K562 (cell line): Measurements from ENCODE around the gene SHISA4. TPM values are rescaled to one million over a fixed set of nuclear protein-coding genes. Genes with fewer than 3 reads are reported as not detected.

Experiments used
- CAMTA2 ChIP-seq: fragments of 250-450 bp; sonication (Bioruptor Pico); conservative IDR thresholded peaks from 2 replicates; pipeline ENCODE4 v1.5.1; 2022
- DDX20 ChIP-seq: fragments of 450-650 bp; IDR thresholded peaks from 2 replicates; pipeline ENCODE4 v1.6.1; 2016; ENCODE audit warnings: missing genetic modification characterization, low read depth, mild to moderate bottlenecking, missing compliant biosample characterization, moderate library complexity
- FOXM1 ChIP-seq, 2 experiments: fragments of 450-650 bp in 1 of 2; sonication (generic) in 1 of 2; formaldehyde crosslinking in 1 of 2; IDR thresholded peaks; 2 replicates each; pipeline versions ENCODE4 v1.6.1 to v1.9.0; 2017 to 2022; ENCODE audit warnings: low read depth in 2 of 2, mild to moderate bottlenecking in 2 of 2, missing genetic modification reagents in 1 of 2, moderate library complexity in 1 of 2
- HNRNPUL1 ChIP-seq: fragments of 200-400 bp; formaldehyde crosslinking; IDR thresholded peaks from 2 replicates; pipeline ENCODE4 v1.6.1; 2017; ENCODE audit warnings: low read length
- HOMEZ ChIP-seq: fragments of 250-450 bp; sonication (Bioruptor Pico); IDR thresholded peaks from 2 replicates; pipeline ENCODE4 v1.4.0; 2020; ENCODE audit warnings: mild to moderate bottlenecking, moderate library complexity
- JUND ChIP-seq, 2 experiments: IDR thresholded peaks; 2 replicates in 1 of 2; 3 replicates in 1 of 2; pipeline ENCODE4 v1.6.1; 2011; ENCODE audit warnings: borderline replicate concordance in 2 of 2, low read depth in 2 of 2, low read length in 2 of 2, improper control_type of control experiment in 1 of 2, missing biosample characterization in 1 of 2, missing genetic modification characterization in 1 of 2, missing genetic modification reagents in 1 of 2
- KLF10 ChIP-seq: fragments of 250-450 bp; sonication (Bioruptor Pico); IDR thresholded peaks from 2 replicates; pipeline ENCODE4 v1.6.1; 2021; ENCODE audit warnings: matching md5 sums
- KLF13 ChIP-seq: fragments of 450-650 bp; IDR thresholded peaks from 2 replicates; pipeline ENCODE4 v1.6.1; 2016; ENCODE audit warnings: missing genetic modification characterization, low read depth, mild to moderate bottlenecking, missing compliant biosample characterization, moderate library complexity, borderline replicate concordance
- MNT ChIP-seq, 2 experiments: fragments of 450-650 bp; conservative IDR thresholded peaks; 2 replicates each; pipeline ENCODE4 v1.6.1; 2017; ENCODE audit warnings: mild to moderate bottlenecking in 2 of 2, moderate library complexity in 2 of 2
- NR3C1 ChIP-seq: sonication (generic); formaldehyde crosslinking; IDR thresholded peaks from 2 replicates; pipeline ENCODE4 v1.8.1; 2022; ENCODE audit warnings: missing genetic modification reagents
- OTX1 ChIP-seq: fragments of 450-650 bp; formaldehyde crosslinking; IDR thresholded peaks from 2 replicates; pipeline ENCODE4 v1.4.0; 2022; ENCODE audit warnings: mild to moderate bottlenecking
- PPARD ChIP-seq: fragments of 250-450 bp; sonication (Bioruptor Pico); IDR thresholded peaks from 2 replicates; pipeline ENCODE4 v1.8.0; 2022; ENCODE audit warnings: inconsistent platforms, mild to moderate bottlenecking, moderate library complexity
- PTRF ChIP-seq: fragments of 450-650 bp; IDR thresholded peaks from 2 replicates; pipeline ENCODE4 v1.6.1; 2016; ENCODE audit warnings: mild to moderate bottlenecking, missing genetic modification characterization, missing compliant biosample characterization
- SRF ChIP-seq, 2 experiments: fragments of 250-450, 450-650 bp in 1 of 2; sonication (Bioruptor Pico) in 1 of 2; sonication (generic) in 1 of 2; formaldehyde crosslinking; IDR thresholded peaks; 2 replicates each; pipeline versions ENCODE4 v1.5.0 to v1.5.1; 2020 to 2022; ENCODE audit warnings: mild to moderate bottlenecking in 1 of 2, missing genetic modification reagents in 1 of 2
- SRSF7 ChIP-seq: fragments of 200-400 bp; formaldehyde crosslinking; optimal IDR thresholded peaks from 2 replicates; pipeline ENCODE3; 2017; ENCODE audit warnings: mild to moderate bottlenecking, low read depth, low read length
- TCF3 ChIP-seq: sonication (generic); formaldehyde crosslinking; IDR thresholded peaks from 2 replicates; pipeline ENCODE4 v1.4.0; 2020; ENCODE audit warnings: mild to moderate bottlenecking, missing genetic modification reagents
- TEAD4 ChIP-seq, 2 experiments: sonication (generic) in 1 of 2; formaldehyde crosslinking in 1 of 2; IDR thresholded peaks; 2 replicates each; pipeline versions ENCODE4 v1.6.1 to v1.8.0; 2012 to 2022; ENCODE audit warnings: borderline replicate concordance in 1 of 2, inconsistent platforms in 1 of 2, low read length in 1 of 2, mild to moderate bottlenecking in 1 of 2, missing genetic modification reagents in 1 of 2
- TRIM24 ChIP-seq, 2 experiments: fragments of 450-650 bp; IDR thresholded peaks; 2 replicates each; pipeline ENCODE4 v1.6.1; 2016
- ZBTB34 ChIP-seq: fragments of 250-450 bp; sonication (Bioruptor Pico); IDR thresholded peaks from 2 replicates; pipeline ENCODE4 v1.8.0; 2021; ENCODE audit warnings: mild to moderate bottlenecking, moderate library complexity
- ZNF23 ChIP-seq: fragments of 250-450 bp; sonication (Bioruptor Pico); IDR thresholded peaks from 2 replicates; pipeline ENCODE4 v1.4.0; 2020; ENCODE audit warnings: mild to moderate bottlenecking
- ZNF282 ChIP-seq: sonication (generic); formaldehyde crosslinking; IDR thresholded peaks from 2 replicates; pipeline ENCODE4 v1.8.1; 2023; ENCODE audit warnings: missing genetic modification reagents
- ZNF778 ChIP-seq: fragments of 450-650 bp; formaldehyde crosslinking; IDR thresholded peaks from 2 replicates; pipeline ENCODE4 v1.4.0; 2020; ENCODE audit warnings: mild to moderate bottlenecking, moderate library complexity
- polyA plus RNA-seq, 8 experiments: library from polyadenylated mRNA; depleted of rRNA in 4 of 8; stranded (reverse) in 5 of 8; unstranded in 3 of 8; fragments of >200 nt; fragmentation: Nextera tagmentation in 2 of 8; fragmentation: Illumina TruSeq in 1 of 8; extraction: Ambion mirVana in 2 of 8; extraction: Trizol in 1 of 8; gene quantifications; 2 replicates each; pipeline versions ENCODE4 v1.2.1 to v1.2.3, GENCODE V29; 2011 to 2014; ENCODE audit warnings: inconsistent platforms in 1 of 8, missing spikeins in 1 of 8
- total RNA-seq, 7 experiments: library from RNA; depleted of rRNA in 6 of 7; stranded (reverse); fragments of >200 nt in 6 of 7; fragmentation: Illumina TruSeq in 2 of 7; extraction: Trizol in 2 of 7; gene quantifications; 2 replicates each; pipeline versions ENCODE4 v1.2.1 to v1.2.3, GENCODE V29; 2011 to 2021; ENCODE audit warnings: low replicate concordance in 1 of 7

The SHISA4 gene
- total and polyA plus RNA-seq, 9 of the 15 experiments (the other 6 are each of a cell fraction or from before 2014, with no cell fraction given), result 0.15 to 0.95 (median 0.68) TPM; not detected in 2

GRCh38 chr1:201895913-201896807 is 7.5 kb downstream of the SHISA4 start (continued):
- TF ChIP-seq HOMEZ (CRISPR knock-in tag), result 0 out of 2 replicates have a peak, but pooled peaks have one; percentile 41
- TF ChIP-seq SRSF7, result no peak
- TF ChIP-seq OTX1, result 0 out of 2 replicates have a peak, but pooled peaks have one; percentile 33
- no peak for TF ChIP-seq PPARD (CRISPR knock-in tag)
- peak in 1 of 2 experiments; percentile 67; a peak in 1 of 4 replicates for TF ChIP-seq SRF (CRISPR knock-in tag; IDR thresholded peaks at IDR 0.05)
- peak in 1 of 2 experiments; percentile 55; a peak in 1 of 4 replicates for TF ChIP-seq TRIM24 (IDR thresholded peaks at IDR 0.05)
- TF ChIP-seq ZNF778 (CRISPR knock-in tag), result no peak
- TF ChIP-seq NR3C1 (CRISPR knock-in tag), result no peak
- peak; percentile 53; the same call in 1 of the 2 replicates for TF ChIP-seq TEAD4 (IDR thresholded peaks at IDR 0.05; ENCODE audit: low read length)
- TF ChIP-seq TEAD4 (CRISPR knock-in tag; IDR thresholded peaks at IDR 0.05; ENCODE audit: borderline replicate concordance), result no peak
- no peak for TF ChIP-seq ZNF282 (CRISPR knock-in tag)
- TF ChIP-seq KLF10 (CRISPR knock-in tag), result no peak
- TF ChIP-seq DDX20, result no peak
- TF ChIP-seq FOXM1 (IDR thresholded peaks at IDR 0.05; ENCODE audit: low read depth), result no peak
- TF ChIP-seq FOXM1 (CRISPR knock-in tag; IDR thresholded peaks at IDR 0.05; ENCODE audit: low read depth), result no peak
- TF ChIP-seq KLF13 (tag), result no peak
- TF ChIP-seq ZBTB34 (CRISPR knock-in tag), result no peak
- no peak for TF ChIP-seq PTRF (tag)
- peak in 1 of 2 experiments; percentile 61; a peak in 1 of 4 replicates for TF ChIP-seq MNT (conservative IDR thresholded peaks at IDR 0.05)
- TF ChIP-seq JUND (IDR thresholded peaks at IDR 0.05; ENCODE audit: borderline replicate concordance, low read depth, low read length), result peak; percentile 100
- TF ChIP-seq JUND (tag; IDR thresholded peaks at IDR 0.05; ENCODE audit: borderline replicate concordance, low read depth, low read length), result peak; percentile 100
- TF ChIP-seq ZNF23 (CRISPR knock-in tag), result no peak
- peak; percentile 19; the same call in 1 of the 2 replicates for TF ChIP-seq TCF3 (CRISPR knock-in tag)
- TF ChIP-seq CAMTA2 (CRISPR knock-in tag), result no peak
- TF ChIP-seq HNRNPUL1, result no peak
